Cortex of kidney (tissue), 1 donor: ENCODE results near the gene CFAP107.
"Not testable (repeated sequence)": the region's sequence is repeated elsewhere in the genome, so short reads cannot be mapped to it uniquely, and the experiment has no call there.

Experiments used
- DNase-seq: peaks from one replicate; lab custom pipeline; 2025; lab: John Stamatoyannopoulos, UW

CFAP107 gene

GRCh38 chr1:12778907-12779306 is 32.9 kb downstream of the CFAP107 start:
- DNase-seq: no peak

DNA sequence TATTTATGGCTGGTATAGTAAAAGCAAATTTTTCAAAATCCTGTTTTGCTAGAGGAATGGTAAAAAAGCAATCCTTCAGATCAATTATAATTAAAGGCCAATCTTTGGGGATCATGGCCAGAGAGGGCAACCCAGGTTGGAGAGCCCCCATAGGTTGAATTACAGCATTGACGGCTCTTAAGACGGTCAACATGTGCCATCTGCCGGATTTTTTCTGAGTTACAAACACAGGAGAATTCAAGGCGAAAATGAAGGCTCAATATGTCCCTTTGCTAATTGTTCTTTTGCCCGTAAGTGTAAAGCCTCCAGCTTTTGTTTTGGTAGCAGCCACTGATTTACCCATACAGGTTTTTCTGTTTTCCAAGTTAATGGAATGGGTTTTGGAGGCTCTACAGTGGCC is 35.5 kb downstream of the CFAP107 start:
- DNase-seq: not testable (repeated sequence)

GRCh38 chr1:12783783-12784182 is 37.8 kb downstream of the CFAP107 start:
- not testable (repeated sequence) for DNase-seq

- DNase-seq: not testable (repeated sequence)
Observed at GRCh38 chr1:12784729-12785128, 38.7 kb downstream of the CFAP107 start.

GRCh38 chr1:12791097-12791496 is 45.1 kb downstream of the CFAP107 start, which contains the start of gene PRAMEF1:
TSS of gene PRAMEF1 (plus strand) at chr1:12791397. CDS start at chr1:12793228, 1,831 bp downstream.
- DNase-seq: not testable (repeated sequence)

- no peak for DNase-seq
Observed at GRCh38 chr1:12798911-12799310, 52.9 kb downstream of the CFAP107 start.

GRCh38 chr1:12799730-12800129 is 53.7 kb downstream of the CFAP107 start:
- no peak for DNase-seq

GRCh38 chr1:12809933-12810332 is 63.9 kb downstream of the CFAP107 start:
- DNase-seq: no peak

- DNase-seq: no peak
Observed at GRCh38 chr1:12810691-12811408, 64.8 kb downstream of the CFAP107 start.

DNA sequence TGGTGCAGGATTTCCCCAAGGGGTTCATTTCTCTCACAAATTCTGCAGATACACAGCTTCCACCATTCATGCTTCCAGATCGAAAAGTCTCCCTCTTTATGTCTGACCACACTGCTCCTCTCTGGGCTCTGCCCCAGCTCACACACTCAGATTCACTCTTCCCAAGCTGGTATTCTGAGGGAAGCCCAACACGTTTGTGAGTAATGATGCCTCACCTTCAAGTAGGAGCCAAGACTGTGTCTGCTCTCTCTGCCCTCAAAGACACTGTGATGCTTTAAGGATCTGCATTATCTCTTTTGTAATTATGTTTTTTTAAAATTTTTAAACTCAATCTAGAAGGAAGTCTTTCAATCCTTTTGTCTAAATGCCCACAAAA is 65.4 kb downstream of the CFAP107 start:
- no peak for DNase-seq
